ENCODE measurements around the gene PC.

GRCh38 chr11:66820901-66821300, 137.3 kb downstream of the PC start:
- TF ChIP-seq POLR2AphosphoS5 (IDR thresholded peaks at IDR 0.05) (no peak), EP300 (IDR thresholded peaks at IDR 0.05) (no peak), CTCF (IDR thresholded peaks at IDR 0.05) (no peak), POLR2A (IDR thresholded peaks at IDR 0.05) (no peak)
